Stimulated activated CD4-positive, alpha-beta T cell treated with anti-CD3 and anti-CD28 coated beads, Interleukin-12 subunit alpha, Interleukin-12 subunit beta, amount 100 ng/mL, for 48 hours (primary cell): ENCODE data around the gene CHID1.

ENCODE experiments used
- DNase-seq, 3 donors: peaks; one replicate each; pipeline ENCODE4 v3.0.0-alpha.2; 2020; ENCODE audit warnings: low read depth in 2 of 3, low spot score in 1 of 3

The CHID1 gene

GRCh38 chr11:865462-866430 lies 44.9 kb downstream of the CHID1 start:
- no peak for DNase-seq

GRCh38 chr11:864898-865297 lies 45.7 kb downstream of the CHID1 start:
- no peak for DNase-seq

GRCh38 chr11:863910-864827 lies 46.4 kb downstream of the CHID1 start:
- no peak for DNase-seq

DNA sequence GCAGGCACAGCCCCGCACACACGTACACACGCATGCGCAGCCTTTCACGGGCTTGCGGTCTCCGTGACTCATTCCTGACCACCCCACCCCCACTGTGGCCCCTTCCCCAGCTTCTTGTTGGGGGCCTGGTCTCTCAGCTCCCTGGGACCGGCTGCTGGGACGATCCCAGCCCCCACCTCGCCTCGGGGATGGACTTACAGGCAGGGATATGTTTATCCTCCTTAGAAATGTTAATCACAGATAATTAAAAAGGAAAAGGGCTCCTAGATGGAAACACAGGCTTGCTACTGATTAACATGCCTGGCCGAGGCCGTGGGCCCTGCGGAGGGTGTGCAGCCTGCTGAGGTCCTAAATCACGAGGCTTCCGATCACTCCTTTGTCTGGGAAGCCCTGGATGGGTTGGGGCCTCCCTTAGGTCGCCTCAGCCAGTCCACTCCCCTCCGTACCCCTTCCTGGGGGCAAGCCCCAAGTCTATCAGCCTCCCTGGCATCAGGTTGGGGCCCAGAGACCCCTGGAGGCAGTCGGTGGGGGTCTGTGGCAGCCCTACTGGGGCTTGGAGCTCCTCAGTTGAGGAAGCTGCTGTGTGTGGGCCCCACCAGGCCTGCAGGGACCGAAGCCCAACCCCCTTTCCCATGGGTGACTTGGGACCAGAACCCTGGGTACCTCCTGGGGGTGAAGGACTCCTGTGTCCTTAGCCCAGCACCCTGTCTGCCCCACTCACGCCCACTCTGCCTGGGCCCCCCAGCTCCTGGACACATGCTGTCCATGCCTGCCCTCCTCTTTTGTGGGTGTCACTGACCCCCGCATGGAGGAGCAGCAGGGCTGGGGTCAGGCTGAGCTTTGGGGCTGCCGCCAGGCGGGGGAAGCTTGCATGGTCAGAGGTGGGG lies 47.3 kb downstream of the CHID1 start:
- no peak for DNase-seq

- no peak for DNase-seq
These were observed 48.0 kb downstream of the CHID1 start for GRCh38 chr11:862696-863022.

- DNase-seq, result no peak
These were observed 48.4 kb downstream of the CHID1 start for GRCh38 chr11:862081-862661.

DNA sequence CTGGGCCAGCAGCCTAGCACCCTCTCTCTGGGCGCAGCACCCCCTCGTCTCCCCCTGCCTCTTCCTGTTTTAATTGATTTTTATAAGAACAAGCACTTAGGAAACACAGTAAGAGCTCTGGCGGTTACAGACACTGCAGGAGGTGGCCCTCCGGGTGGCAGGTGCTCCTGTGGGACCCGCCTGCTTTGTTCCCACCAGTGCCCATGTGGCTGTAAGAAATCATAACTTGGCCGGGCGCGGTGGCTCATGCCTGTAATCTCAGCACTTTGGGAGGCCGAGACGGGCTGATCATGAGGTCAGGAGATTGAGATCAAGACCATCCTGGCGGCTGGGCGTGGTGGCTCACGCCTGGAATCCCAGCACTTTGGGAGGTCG lies 49.5 kb downstream of the CHID1 start:
- DNase-seq, result no peak

DNA sequence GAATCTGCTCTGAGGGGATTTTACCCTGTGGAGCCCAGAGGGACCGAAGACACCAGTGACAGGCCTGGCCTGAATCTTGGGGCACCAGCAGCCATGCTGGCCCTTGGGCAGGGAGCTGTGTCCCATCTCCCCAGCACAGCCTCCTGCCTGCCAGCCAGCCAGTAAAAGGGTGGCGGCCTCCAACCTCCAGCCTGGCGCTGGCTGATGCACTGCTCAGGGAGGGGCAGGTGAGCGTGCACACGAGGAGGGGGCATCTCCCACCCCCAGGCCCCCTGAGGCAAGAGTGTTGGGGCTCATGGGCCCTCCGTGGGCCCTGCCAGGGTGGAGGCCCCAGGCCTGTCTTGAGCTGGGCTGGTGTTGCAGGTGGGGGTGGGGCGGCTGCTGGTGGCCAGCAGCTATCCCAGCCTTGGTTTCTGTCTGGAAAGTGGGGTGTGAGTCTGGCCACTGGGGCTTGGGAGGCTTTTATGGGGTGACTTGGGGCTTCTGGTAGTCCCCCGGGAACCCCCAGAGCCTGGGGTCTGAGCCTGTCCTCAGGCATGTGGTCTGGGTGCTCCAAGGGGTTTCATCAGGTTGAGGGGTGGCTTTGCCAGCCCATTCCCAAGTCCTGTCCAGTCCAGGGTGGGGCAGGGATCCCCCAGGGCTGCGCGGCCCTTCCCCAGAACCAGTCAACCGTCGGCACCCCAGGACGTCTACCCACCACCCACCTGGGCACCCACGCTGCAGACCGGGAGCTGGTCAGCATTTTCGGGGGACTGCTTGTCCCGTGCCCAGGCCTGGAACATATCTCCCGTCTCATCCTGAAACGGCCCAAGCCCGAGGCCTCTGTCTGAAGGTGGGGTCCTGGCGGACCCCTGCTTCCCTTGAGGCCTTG lies 50.1 kb downstream of the CHID1 start:
- DNase-seq, result no peak

DNA sequence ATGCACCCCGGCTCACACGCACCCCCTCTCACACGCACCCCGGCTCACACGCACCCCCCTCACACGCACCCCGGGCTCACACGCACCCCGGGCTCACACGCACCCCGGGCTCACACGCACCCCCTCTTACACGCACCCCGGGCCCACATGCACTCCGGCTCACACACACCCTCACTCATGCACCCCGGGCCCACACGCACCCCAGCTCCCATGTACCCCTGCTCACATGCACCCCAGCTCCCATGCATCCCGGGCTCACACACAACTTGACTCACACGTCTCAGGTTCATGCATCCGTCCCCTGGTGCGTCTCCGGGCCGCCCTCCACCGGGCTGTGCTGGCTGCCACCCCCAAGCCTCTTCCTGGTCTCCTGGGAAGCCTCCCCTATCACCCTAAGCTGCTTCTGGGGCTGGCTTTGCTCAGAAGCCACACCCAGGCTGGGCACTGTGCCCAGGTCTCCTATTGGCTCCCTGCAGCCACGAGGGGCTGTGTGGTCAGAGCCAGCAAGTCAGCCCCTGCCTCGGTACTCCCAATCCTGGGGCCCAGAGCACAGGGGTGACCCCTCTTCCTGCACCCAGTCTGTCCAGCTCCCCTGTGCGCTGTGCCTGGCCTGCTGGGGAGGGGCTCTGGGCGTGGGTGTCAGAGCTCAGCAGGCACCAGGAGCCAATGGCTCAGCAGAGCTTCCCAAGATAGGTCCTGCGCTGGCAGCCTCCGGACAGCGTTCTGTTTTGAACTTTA lies 51.0 kb downstream of the CHID1 start:
- DNase-seq, result no peak

DNA sequence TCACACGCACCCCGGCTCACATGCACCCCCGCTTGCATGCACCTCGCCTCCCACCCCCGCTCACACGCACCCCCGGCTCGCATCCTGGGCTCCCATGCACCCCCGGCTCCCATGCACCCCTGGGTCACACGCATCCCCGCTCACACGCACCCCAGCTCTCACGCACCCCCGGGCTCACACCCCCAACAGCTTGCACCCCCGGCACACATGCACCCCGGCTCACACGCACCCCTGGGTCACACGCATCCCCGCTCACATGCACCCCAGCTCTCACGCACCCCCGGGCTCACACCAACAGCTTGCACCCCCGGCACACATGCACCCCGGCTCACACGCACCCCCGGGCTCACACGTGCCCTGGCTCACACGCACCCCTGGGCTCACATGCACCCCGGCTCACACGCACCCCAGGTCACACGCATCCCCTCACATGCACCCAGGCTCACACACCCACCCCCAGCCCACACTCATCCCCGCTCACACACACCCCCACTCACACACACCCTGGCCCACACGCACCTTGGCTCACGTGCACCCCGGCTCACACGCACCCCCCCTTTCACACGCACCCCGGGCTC lies 51.8 kb downstream of the CHID1 start:
- DNase-seq, result no peak

DNA sequence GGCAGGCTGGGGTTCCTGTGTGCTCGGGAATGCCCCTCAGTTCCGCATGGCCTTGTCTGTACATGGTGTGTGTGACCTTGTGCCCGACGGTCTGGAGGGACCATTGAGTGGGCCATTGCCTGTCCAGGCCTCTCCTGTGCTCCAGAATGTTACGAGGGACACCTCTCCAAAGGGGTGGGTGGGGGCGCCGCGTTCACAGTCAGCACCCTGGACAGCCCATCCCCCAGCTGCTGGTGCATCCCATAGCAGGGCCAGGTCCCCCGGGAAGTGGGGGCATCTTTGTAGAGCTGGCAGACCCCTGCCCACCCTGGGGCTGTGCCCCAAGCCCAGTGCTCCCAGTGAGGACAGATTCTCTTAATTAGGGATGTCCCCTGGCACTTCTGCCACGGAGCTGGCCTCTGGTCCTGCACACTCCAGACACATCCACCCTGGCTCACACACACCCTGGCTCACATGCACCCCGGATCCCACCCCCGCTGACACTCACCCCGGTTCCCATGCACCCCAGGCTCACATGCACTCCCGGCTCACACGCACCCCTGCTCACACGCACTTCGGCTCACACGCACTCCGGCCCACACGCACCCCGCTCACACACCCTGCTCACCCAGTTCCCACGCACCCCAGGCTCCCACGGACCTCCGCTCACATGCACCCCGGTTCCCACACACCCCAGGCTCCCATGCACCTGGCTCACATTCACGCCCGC lies 52.4 kb downstream of the CHID1 start:
- no peak for DNase-seq

- DNase-seq, result no peak
These were observed 54.2 kb downstream of the CHID1 start for GRCh38 chr11:856397-856796.

DNA sequence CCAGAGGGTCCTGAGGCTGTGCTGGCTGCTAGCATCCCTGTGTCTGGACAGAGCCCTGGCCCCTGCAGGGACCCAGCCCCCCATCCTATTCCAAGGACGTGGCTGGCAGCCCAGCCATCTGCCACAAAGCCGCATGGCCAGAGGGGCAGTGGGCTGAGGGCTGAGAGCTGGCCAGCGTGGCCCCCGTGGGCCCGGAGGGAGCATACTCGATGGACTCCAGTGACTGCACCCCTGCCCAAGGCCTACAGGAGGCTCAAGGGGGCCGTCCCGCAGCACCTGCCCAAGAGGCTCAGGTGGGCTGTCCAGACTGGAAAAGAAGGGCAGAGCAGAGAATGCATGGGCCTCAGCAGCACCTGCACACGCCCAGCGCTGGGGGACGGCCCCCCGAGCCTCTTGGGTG lies 54.8 kb downstream of the CHID1 start:
- no peak for DNase-seq

GRCh38 chr11:855330-855674 lies 55.3 kb downstream of the CHID1 start:
- no peak for DNase-seq

GRCh38 chr11:854601-855329 lies 55.8 kb downstream of the CHID1 start:
- no peak for DNase-seq

GRCh38 chr11:853682-854448 lies 56.7 kb downstream of the CHID1 start:
- DNase-seq, result no peak

DNA sequence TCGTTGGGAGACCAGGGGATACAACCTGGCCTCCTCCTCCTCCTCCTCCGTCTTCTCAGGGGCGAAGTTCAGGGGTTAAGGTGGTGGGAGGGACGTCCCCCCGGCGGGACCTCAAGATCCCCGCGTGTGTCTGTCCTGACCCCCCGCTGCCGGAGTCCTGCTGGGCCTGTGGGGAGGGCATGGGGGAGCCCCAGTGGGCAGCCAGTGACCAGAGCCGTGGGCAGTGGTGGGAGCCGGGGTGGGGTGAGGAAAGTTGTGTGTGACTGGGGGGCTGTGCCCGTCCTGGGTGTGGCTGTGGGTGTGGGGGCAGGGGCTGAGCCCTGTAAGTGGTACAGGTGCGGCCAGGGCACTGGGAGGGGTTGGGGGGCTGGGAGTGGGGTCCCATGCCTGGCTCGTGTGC lies 57.8 kb downstream of the CHID1 start:
- no peak for DNase-seq
